ENCODE measurements around the gene HOXD10.

The HOXD10 gene

DNA sequence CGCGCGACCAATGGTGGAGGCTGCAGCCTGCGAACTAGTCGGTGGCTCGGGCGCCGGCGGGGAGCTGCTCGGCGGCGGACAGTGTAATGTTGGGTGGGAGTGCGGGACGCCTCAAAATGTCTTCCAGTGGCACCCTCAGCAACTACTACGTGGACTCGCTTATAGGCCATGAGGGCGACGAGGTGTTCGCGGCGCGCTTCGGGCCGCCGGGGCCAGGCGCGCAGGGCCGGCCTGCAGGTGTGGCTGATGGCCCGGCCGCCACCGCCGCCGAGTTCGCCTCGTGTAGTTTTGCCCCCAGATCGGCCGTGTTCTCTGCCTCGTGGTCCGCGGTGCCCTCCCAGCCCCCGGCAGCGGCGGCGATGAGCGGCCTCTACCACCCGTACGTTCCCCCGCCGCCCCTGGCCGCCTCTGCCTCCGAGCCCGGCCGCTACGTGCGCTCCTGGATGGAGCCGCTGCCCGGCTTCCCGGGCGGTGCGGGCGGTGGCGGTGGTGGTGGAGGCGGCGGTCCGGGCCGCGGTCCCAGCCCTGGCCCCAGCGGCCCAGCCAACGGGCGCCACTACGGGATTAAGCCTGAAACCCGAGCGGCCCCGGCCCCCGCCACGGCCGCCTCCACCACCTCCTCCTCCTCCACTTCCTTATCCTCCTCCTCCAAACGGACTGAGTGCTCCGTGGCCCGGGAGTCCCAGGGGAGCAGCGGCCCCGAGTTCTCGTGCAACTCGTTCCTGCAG is 6.3 kb downstream of the HOXD10 start, which contains the start of gene HOXD9:
Gene HOXD9, plus strand, starts transcription at position 37 of the 728 bp plus-strand sequence. Its CDS starts 50 bp downstream, at position 87.
- H3K4me3 ChIP-seq (ENCODE audit: low read length) = no peak within 1 kb of the TSS
- H3K27me3 ChIP-seq (replicated peaks; ENCODE audit: insufficient read depth, low read length) = peaks cover 29% of the 10 kb centered on the region
- no peaks in the 10 kb centered on the region for H3F3A ChIP-seq (ENCODE audit: insufficient read depth, low read length)
- H3K9me3 ChIP-seq (replicated peaks; ENCODE audit: insufficient read depth, low read length) = no peaks in the 10 kb centered on the region
- no peaks in the 10 kb centered on the region for H3K4me1 ChIP-seq (ENCODE audit: low read length)
- H3K9me2 ChIP-seq (replicated peaks; ENCODE audit: insufficient read depth, low read length) = no peaks in the 10 kb centered on the region
- TF ChIP-seq EZH2 (optimal IDR thresholded peaks at IDR 0.05; ENCODE audit: low read depth, low read length) (no peak), EZH2phosphoT487 (IDR thresholded peaks at IDR 0.05; ENCODE audit: low read length) (no peak)
- TF ChIP-seq, protein P1, sequence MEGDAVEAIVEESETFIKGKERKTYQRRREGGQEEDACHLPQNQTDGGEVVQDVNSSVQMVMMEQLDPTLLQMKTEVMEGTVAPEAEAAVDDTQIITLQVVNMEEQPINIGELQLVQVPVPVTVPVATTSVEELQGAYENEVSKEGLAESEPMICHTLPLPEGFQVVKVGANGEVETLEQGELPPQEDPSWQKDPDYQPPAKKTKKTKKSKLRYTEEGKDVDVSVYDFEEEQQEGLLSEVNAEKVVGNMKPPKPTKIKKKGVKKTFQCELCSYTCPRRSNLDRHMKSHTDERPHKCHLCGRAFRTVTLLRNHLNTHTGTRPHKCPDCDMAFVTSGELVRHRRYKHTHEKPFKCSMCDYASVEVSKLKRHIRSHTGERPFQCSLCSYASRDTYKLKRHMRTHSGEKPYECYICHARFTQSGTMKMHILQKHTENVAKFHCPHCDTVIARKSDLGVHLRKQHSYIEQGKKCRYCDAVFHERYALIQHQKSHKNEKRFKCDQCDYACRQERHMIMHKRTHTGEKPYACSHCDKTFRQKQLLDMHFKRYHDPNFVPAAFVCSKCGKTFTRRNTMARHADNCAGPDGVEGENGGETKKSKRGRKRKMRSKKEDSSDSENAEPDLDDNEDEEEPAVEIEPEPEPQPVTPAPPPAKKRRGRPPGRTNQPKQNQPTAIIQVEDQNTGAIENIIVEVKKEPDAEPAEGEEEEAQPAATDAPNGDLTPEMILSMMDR (IDR thresholded peaks at IDR 0.05; ENCODE audit: low read length) = no peak
- no peaks in the 10 kb centered on the region for H3K79me2 ChIP-seq (ENCODE audit: low read length)
- no peak within 1 kb of the TSS for H3K27ac ChIP-seq (ENCODE audit: low read length)
- no peak within 1 kb of the TSS for H3K9ac ChIP-seq (ENCODE audit: low read length)
- H2AFZ ChIP-seq (ENCODE audit: low read length) = no peak within 1 kb of the TSS
- no peak within 1 kb of the TSS for H3K4me2 ChIP-seq (ENCODE audit: low read depth, low read length)
- no peak for DNase-seq
- H4K20me1 ChIP-seq (ENCODE audit: insufficient read depth, low read length) = no peaks in the 10 kb centered on the region
- H3K36me3 ChIP-seq (replicated peaks; ENCODE audit: insufficient read depth, low read length) = no peaks in the 10 kb centered on the region

DNA sequence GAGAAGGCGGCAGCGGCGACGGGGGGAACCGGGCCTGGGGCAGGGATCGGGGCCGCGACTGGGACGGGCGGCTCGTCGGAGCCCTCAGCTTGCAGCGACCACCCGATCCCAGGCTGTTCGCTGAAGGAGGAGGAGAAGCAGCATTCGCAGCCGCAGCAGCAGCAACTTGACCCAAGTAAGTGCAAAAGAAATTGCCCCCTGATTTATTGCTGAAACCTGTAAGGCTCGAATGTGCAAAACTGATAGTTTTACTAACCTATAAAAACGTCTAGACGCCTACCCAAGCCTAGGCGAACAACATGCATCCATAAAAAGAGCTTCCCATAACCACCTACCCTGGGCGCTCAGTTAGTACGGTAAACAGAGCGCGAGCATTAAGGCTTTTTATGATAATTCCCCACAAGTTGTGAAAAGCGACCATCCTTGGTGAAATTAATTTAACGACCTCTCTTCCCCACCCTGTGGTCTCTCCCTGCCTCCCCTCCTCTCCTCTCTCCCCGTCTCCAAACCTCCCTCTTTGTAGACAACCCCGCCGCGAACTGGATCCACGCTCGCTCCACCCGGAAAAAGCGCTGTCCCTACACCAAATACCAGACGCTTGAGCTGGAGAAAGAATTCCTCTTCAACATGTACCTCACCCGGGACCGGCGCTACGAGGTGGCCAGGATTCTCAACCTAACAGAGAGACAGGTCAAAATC is 7.0 kb downstream of the HOXD10 start:
- no peak for TF ChIP-seq EZH2phosphoT487 (IDR thresholded peaks at IDR 0.05; ENCODE audit: low read length)
- TF ChIP-seq, protein P1 (IDR thresholded peaks at IDR 0.05; ENCODE audit: low read length) = no peak
- TF ChIP-seq EZH2 (optimal IDR thresholded peaks at IDR 0.05; ENCODE audit: low read depth, low read length) = no peak
- Histone ChIP-seq H3K4me2 (ENCODE audit: low read depth, low read length) (no peak overlapping the region), H3F3A (ENCODE audit: insufficient read depth, low read length) (no peaks in the 10 kb centered on the region), H3K27ac (ENCODE audit: low read length) (no peak overlapping the region), H2AFZ (ENCODE audit: low read length) (no peak overlapping the region), H3K27me3 (replicated peaks; ENCODE audit: insufficient read depth, low read length) (peaks cover 34% of the 10 kb centered on the region), H3K79me2 (ENCODE audit: low read length) (no peaks in the 10 kb centered on the region), H3K4me1 (ENCODE audit: low read length) (no peaks in the 10 kb centered on the region), H3K4me3 (ENCODE audit: low read length) (no peak overlapping the region), H3K9ac (ENCODE audit: low read length) (no peak overlapping the region), H4K20me1 (ENCODE audit: insufficient read depth, low read length) (no peaks in the 10 kb centered on the region), H3K36me3 (replicated peaks; ENCODE audit: insufficient read depth, low read length) (no peaks in the 10 kb centered on the region), H3K9me2 (replicated peaks; ENCODE audit: insufficient read depth, low read length) (no peaks in the 10 kb centered on the region), H3K9me3 (replicated peaks; ENCODE audit: insufficient read depth, low read length) (no peaks in the 10 kb centered on the region)
- no peak for DNase-seq

DNA sequence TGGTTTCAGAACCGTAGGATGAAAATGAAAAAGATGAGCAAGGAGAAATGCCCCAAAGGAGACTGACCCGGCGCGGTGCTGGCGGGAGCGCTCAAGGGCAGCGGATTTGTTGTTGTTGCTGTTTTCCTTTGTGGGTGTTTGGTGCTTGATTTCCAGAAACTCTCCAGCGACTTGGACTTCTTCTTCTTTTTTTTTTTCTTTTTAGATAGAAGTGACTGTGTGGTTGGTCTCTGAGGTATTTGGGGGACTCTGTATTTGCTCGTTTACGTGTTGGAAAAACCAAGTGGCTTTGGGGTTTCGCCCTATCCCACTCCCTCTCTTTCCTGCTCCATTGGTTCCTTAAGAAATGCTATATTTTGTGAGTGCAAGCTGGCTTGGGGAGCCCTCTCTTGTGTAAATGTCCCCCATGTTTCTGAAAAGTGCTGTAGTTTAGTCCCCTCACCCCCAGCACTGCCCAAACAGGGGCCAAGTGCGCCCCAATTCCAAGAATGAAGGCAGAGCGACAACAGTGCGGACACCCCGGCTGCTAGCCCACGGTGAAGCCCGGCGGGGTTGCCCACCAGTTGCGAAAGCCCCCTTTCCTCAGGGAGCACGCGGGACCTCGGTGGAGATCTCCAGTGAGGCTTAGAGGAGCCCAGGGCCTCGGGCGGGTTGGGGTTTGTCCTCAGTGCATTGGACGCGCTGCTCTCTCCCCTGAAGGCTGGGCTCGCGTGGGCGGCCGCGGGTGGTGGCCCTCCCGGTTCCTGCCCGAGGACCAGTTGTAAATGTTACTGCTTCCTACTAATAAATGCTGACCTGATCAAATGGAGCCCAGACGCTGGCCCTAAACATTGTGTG is 7.8 kb downstream of the HOXD10 start:
- Histone ChIP-seq H3K36me3 (replicated peaks; ENCODE audit: insufficient read depth, low read length) (no peaks in the 10 kb centered on the region), H3K4me2 (ENCODE audit: low read depth, low read length) (no peak overlapping the region), H3K27ac (ENCODE audit: low read length) (no peak overlapping the region), H3K79me2 (ENCODE audit: low read length) (no peaks in the 10 kb centered on the region), H3K4me3 (ENCODE audit: low read length) (no peak overlapping the region), H2AFZ (ENCODE audit: low read length) (no peak overlapping the region), H3K9me3 (replicated peaks; ENCODE audit: insufficient read depth, low read length) (no peaks in the 10 kb centered on the region), H3K9ac (ENCODE audit: low read length) (no peak overlapping the region), H3F3A (ENCODE audit: insufficient read depth, low read length) (no peaks in the 10 kb centered on the region), H3K4me1 (ENCODE audit: low read length) (no peaks in the 10 kb centered on the region), H4K20me1 (ENCODE audit: insufficient read depth, low read length) (no peaks in the 10 kb centered on the region), H3K27me3 (replicated peaks; ENCODE audit: insufficient read depth, low read length) (peaks cover 34% of the 10 kb centered on the region), H3K9me2 (replicated peaks; ENCODE audit: insufficient read depth, low read length) (no peaks in the 10 kb centered on the region)
- TF ChIP-seq, protein P1 (IDR thresholded peaks at IDR 0.05; ENCODE audit: low read length) = no peak
- TF ChIP-seq EZH2phosphoT487 (IDR thresholded peaks at IDR 0.05; ENCODE audit: low read length) = no peak
- no peak for TF ChIP-seq EZH2 (optimal IDR thresholded peaks at IDR 0.05; ENCODE audit: low read depth, low read length)
- no peak for DNase-seq
